LNCAP (cell line): ENCODE results near the gene CDADC1.

Experiments used
- TF ChIP-seq, protein P1 (sequence below): fragments of 450-650 bp; IDR thresholded peaks from 2 replicates; pipeline ENCODE4 v1.5.1; 2017; ENCODE audit warnings: mild to moderate bottlenecking

Gene CDADC1

GRCh38 chr13:49221590-49221965, 26.1 kb upstream of the CDADC1 start:
- TF ChIP-seq, protein P1, sequence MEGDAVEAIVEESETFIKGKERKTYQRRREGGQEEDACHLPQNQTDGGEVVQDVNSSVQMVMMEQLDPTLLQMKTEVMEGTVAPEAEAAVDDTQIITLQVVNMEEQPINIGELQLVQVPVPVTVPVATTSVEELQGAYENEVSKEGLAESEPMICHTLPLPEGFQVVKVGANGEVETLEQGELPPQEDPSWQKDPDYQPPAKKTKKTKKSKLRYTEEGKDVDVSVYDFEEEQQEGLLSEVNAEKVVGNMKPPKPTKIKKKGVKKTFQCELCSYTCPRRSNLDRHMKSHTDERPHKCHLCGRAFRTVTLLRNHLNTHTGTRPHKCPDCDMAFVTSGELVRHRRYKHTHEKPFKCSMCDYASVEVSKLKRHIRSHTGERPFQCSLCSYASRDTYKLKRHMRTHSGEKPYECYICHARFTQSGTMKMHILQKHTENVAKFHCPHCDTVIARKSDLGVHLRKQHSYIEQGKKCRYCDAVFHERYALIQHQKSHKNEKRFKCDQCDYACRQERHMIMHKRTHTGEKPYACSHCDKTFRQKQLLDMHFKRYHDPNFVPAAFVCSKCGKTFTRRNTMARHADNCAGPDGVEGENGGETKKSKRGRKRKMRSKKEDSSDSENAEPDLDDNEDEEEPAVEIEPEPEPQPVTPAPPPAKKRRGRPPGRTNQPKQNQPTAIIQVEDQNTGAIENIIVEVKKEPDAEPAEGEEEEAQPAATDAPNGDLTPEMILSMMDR = no peak

GRCh38 chr13:49225223-49226042, 22.3 kb upstream of the CDADC1 start:
- TF ChIP-seq, protein P1 = peak; percentile 22; the same call in 1 of the 2 replicates

- TF ChIP-seq, protein P1 = no peak
Measured at GRCh38 chr13:49226613-49227012, 21.1 kb upstream of the CDADC1 start.

- TF ChIP-seq, protein P1 = no peak
Measured at GRCh38 chr13:49234741-49235140, 13.0 kb upstream of the CDADC1 start.

GRCh38 chr13:49235856-49236431, 11.8 kb upstream of the CDADC1 start:
- TF ChIP-seq, protein P1 = no peak

DNA sequence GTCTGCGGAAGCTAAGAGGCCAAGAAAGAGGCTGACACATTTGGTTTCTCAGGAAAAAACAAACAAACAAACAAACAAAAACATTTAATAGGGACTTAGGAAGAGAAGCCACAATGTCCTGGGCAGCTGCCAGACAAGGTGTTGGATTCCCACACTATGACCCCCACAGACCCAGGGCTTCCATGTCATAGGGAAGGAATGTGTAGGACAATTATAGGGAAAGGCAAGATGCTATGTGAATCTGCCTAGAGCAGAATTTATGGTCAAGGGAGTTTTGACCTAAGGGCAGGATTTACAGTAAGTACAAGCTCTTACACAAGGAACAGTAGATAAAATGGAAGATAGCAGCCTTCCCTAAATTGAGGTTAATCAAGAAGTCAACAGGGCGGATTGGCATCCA, 9.1 kb upstream of the CDADC1 start:
- TF ChIP-seq, protein P1 = no peak

DNA sequence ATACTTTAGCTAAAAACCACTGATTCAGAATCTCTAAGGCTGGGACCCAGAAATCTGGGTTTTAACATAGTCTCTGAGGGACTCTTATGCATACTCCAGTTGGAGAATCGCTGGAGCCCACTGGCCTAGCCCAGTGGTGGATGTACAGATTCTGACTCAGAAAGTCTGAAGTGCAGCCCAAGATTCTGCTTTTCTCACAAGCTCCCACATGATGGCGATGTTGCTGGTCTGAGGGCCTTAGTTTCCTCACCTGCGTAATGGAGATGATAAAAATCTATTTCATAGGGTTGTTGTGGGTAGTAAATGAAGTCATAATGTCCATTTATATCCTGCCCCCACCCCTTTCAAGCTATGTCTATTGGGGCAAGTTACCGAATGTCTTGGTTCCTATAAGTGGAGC, 7.7 kb upstream of the CDADC1 start:
- TF ChIP-seq, protein P1 = peak; percentile 40
